Neural cell (in vitro differentiated cells): Measurements from ENCODE around the gene TAS2R46. TPM values are rescaled to one million over a fixed set of nuclear protein-coding genes. Genes with fewer than 3 reads are reported as not detected.
"Not testable (repeated sequence)": the region's sequence is repeated elsewhere in the genome, so short reads cannot be mapped to it uniquely, and the experiment has no call there.

ENCODE experiments used
- H2AFZ ChIP-seq: fragments of 200-600, 300-800 bp; sonication (generic), shearing (Covaris generic); 2 replicates; pipeline ENCODE4 v1.6.0; 2014; ENCODE audit warnings: low read depth, mild to moderate bottlenecking, antibody characterized with exemption, low read length, moderate library complexity
- H3F3A ChIP-seq: fragments of 200-600 bp; shearing (Covaris generic); 2 replicates; pipeline ENCODE4 v1.6.1; 2016; ENCODE audit warnings: mild to moderate bottlenecking, moderate library complexity, mixed read lengths, antibody characterized with exemption, low read length; ENCODE audit not compliant: insufficient read depth, poor library complexity, severe bottlenecking
- H3K27ac ChIP-seq: fragments of 200-600, 300-800 bp; sonication (generic), shearing (Covaris generic); 2 replicates; pipeline ENCODE4 v1.5.1; 2014; ENCODE audit warnings: mild to moderate bottlenecking, low read length, moderate library complexity
- H3K27me3 ChIP-seq: fragments of 300-800, 200-600 bp; sonication (generic), shearing (Covaris generic); 2 replicates; pipeline ENCODE4 v1.6.0; 2014; ENCODE audit warnings: mild to moderate bottlenecking, low read depth, low read length, moderate library complexity; ENCODE audit not compliant: insufficient read depth
- H3K36me3 ChIP-seq: fragments of 300-800, 200-600 bp; sonication (generic), shearing (Covaris generic); 2 replicates; pipeline ENCODE4 v1.5.1; 2014; ENCODE audit warnings: mild to moderate bottlenecking, antibody characterized with exemption, low read length, moderate library complexity; ENCODE audit not compliant: insufficient read depth
- H3K4me2 ChIP-seq: fragments of 300-800, 200-600 bp; sonication (generic), shearing (Covaris generic); 2 replicates; pipeline ENCODE4 v1.6.0; 2014; ENCODE audit warnings: mild to moderate bottlenecking, low read length
- H3K4me3 ChIP-seq: fragments of 300-800, 200-600 bp; sonication (generic), shearing (Covaris generic); 2 replicates; pipeline ENCODE4 v1.5.1; 2014; ENCODE audit warnings: mild to moderate bottlenecking, low read length, moderate library complexity
- H3K79me2 ChIP-seq: fragments of 200-600 bp; shearing (Covaris generic); replicated peaks from 2 replicates; pipeline ENCODE4 v1.6.0; 2014; ENCODE audit warnings: mild to moderate bottlenecking, low read length, moderate library complexity; ENCODE audit not compliant: insufficient read depth
- H3K9ac ChIP-seq: fragments of 300-800, 200-600 bp; sonication (generic), shearing (Covaris generic); 2 replicates; pipeline ENCODE4 v1.6.1; 2016; ENCODE audit warnings: mild to moderate bottlenecking, low read length, mixed read lengths
- H3K9me2 ChIP-seq: fragments of 200-600 bp; shearing (Covaris generic); 2 replicates; pipeline ENCODE4 v1.6.1; 2016; ENCODE audit warnings: mild to moderate bottlenecking, low read length, mixed read lengths; ENCODE audit not compliant: insufficient read depth
- H3K9me3 ChIP-seq: fragments of 200-600, 300-800 bp; sonication (generic), shearing (Covaris generic); 2 replicates; pipeline ENCODE4 v1.6.1; 2016; ENCODE audit warnings: mild to moderate bottlenecking, mixed run types, low read length, moderate library complexity, mixed read lengths
- H4K20me1 ChIP-seq: fragments of 200-600 bp; shearing (Covaris generic); 2 replicates; pipeline ENCODE4 v1.6.1; 2016; ENCODE audit warnings: mild to moderate bottlenecking, mixed run types; ENCODE audit not compliant: insufficient read depth
- EP300 ChIP-seq: fragments of 450-650 bp; conservative IDR thresholded peaks from 2 replicates; pipeline ENCODE4 v1.6.1; 2014; ENCODE audit warnings: antibody characterized with exemption, mild to moderate bottlenecking, moderate library complexity; ENCODE audit not compliant: poor library complexity, severe bottlenecking
- EZH2 ChIP-seq: fragments of 200-600, 300-800 bp; shearing (Covaris generic), sonication (generic); IDR thresholded peaks from 2 replicates; pipeline ENCODE4 v1.6.1; 2014; ENCODE audit warnings: antibody characterized with exemption, low read length, borderline replicate concordance, mild to moderate bottlenecking; ENCODE audit not compliant: insufficient read depth, poor library complexity, severe bottlenecking
- MXI1 ChIP-seq: fragments of 450-650 bp; conservative IDR thresholded peaks from 2 replicates; pipeline ENCODE4 v1.6.1; 2014; ENCODE audit warnings: antibody characterized with exemption, mild to moderate bottlenecking; ENCODE audit not compliant: poor library complexity, severe bottlenecking
- POLR2AphosphoS5 ChIP-seq: IDR thresholded peaks from 2 replicates; pipeline ENCODE4 v1.6.1; 2012
- RAD21 ChIP-seq: fragments of 450-650 bp; conservative IDR thresholded peaks from 2 replicates; pipeline ENCODE4 v1.6.1; 2014; ENCODE audit warnings: antibody characterized with exemption, mild to moderate bottlenecking, moderate library complexity
- SMC3 ChIP-seq: fragments of 450-650 bp; conservative IDR thresholded peaks from 2 replicates; pipeline ENCODE4 v1.6.1; 2014; ENCODE audit warnings: antibody characterized with exemption, mild to moderate bottlenecking, moderate library complexity; ENCODE audit not compliant: poor library complexity
- TAF1 ChIP-seq: IDR thresholded peaks from 2 replicates; pipeline ENCODE4 v1.6.1; 2012; ENCODE audit warnings: low read depth
- polyA plus RNA-seq: library from polyadenylated mRNA; depleted of rRNA; stranded (reverse); fragments of >200 nt; gene quantifications from 2 replicates; pipeline ENCODE4 v1.2.3, GENCODE V29; 2014
- TF ChIP-seq, protein P1 (sequence below): IDR thresholded peaks from 2 replicates; pipeline ENCODE4 v1.6.1; 2012; ENCODE audit warnings: borderline replicate concordance
- TF ChIP-seq, protein P2 (sequence below): fragments of 450-650 bp; IDR thresholded peaks from 2 replicates; pipeline ENCODE4 v1.5.1; 2014; ENCODE audit warnings: antibody characterized with exemption, mild to moderate bottlenecking, moderate library complexity; ENCODE audit not compliant: poor library complexity, severe bottlenecking

TAS2R46 gene
- polyA plus RNA-seq, 1 donor from 2014 or later: not detected

DNA sequence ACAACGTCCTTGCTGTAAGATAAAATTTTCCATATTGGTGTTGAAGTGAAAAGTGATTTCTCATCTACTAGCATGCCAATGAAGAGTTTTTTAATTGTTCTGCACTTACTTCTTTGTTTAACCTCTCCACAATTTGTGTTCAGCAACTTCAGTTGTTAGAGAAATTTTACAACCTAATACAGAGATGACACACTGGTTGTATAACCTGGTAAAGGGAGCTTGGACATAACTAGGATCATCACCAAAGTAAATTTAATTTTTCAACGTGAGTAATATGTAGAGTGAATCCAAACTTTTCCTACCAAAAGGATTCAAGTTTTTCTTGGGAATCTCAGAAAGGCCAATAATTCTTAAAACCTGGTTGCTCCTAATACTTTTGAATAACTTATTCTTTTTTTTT, 43.5 kb upstream of the TAS2R46 start:
- H3K4me2 ChIP-seq: no peak overlapping the region
- H3K79me2 ChIP-seq: peaks cover 10% of the 10 kb centered on the region
- no peaks in the 10 kb centered on the region for H3K27me3 ChIP-seq
- no peaks in the 10 kb centered on the region for H3K9me2 ChIP-seq
- H3K9me3 ChIP-seq: peaks cover 4% of the 10 kb centered on the region
- no peak for TF ChIP-seq TAF1
- no peak for TF ChIP-seq SMC3
- H2AFZ ChIP-seq: no peak overlapping the region
- H3K36me3 ChIP-seq: peaks cover 4% of the 10 kb centered on the region
- H3K4me3 ChIP-seq: no peak overlapping the region
- no peaks in the 10 kb centered on the region for H3F3A ChIP-seq
- H3K9ac ChIP-seq: no peak overlapping the region
- no peak overlapping the region for H3K27ac ChIP-seq
- H4K20me1 ChIP-seq: no peaks in the 10 kb centered on the region

DNA sequence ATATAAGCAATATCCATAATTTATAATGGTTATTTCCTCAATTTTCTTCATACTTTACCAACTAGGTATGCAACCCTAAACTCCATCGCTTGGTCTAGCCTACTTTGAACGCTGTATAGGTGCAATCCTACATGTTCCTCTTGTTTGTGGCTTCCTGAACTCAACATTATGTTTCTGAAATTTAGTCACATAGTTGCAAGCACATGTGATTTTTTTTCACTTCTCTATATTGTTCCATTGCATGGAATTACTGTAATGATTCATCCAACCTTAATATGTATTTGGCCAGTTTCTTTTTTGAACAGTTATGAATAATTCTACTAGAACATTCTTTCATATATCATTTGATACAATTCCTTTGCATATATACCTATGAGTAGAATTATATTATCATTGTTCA, 32.8 kb upstream of the TAS2R46 start:
- not testable (repeated sequence) for H2AFZ ChIP-seq, H3K4me3 ChIP-seq, H3K4me2 ChIP-seq, H4K20me1 ChIP-seq, H3K36me3 ChIP-seq, H3K9ac ChIP-seq, H3K9me3 ChIP-seq, H3K79me2 ChIP-seq, H3K9me2 ChIP-seq, H3F3A ChIP-seq, H3K27ac ChIP-seq, H3K27me3 ChIP-seq

DNA sequence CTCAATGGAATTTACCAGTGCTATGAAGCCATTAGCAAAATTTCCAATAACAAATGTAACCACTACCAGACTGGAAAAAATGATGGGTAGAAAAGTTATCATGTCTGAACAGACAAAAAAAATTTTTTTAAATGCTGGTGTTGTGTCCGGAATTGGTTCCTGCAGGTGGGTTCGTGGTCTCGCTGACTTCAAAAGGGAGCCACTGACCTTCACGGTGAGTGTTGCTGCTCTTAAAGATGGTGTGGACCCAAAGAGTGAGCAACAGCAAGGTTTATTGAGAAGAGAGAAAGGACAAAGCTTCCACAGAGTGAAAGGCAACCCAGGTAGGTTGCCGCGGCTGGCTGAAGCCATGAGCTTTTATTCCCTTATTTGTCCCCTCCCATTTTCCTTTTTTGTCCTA, 30.0 kb upstream of the TAS2R46 start, which contains the start of gene TAS2R43:
Gene TAS2R43, minus strand, starts transcription at position 186 of the 400 bp plus-strand sequence. Its CDS starts 84 bp downstream, at position 102.
- H3K9ac ChIP-seq: no peak within 1 kb of the TSS
- no peaks in the 10 kb centered on the region for H3F3A ChIP-seq
- no peaks in the 10 kb centered on the region for H3K27me3 ChIP-seq
- no peak within 1 kb of the TSS for H3K4me2 ChIP-seq
- H3K4me3 ChIP-seq: no peak within 1 kb of the TSS
- no peaks in the 10 kb centered on the region for H3K79me2 ChIP-seq
- H3K9me3 ChIP-seq: no peaks in the 10 kb centered on the region
- no peak within 1 kb of the TSS for H2AFZ ChIP-seq
- no peaks in the 10 kb centered on the region for H3K9me2 ChIP-seq
- H4K20me1 ChIP-seq: no peaks in the 10 kb centered on the region
- no peaks in the 10 kb centered on the region for H3K36me3 ChIP-seq
- no peak within 1 kb of the TSS for H3K27ac ChIP-seq
- no peak for TF ChIP-seq MXI1
- no peak for TF ChIP-seq EZH2
- no peak for TF ChIP-seq SMC3
- TF ChIP-seq RAD21: no peak
- TF ChIP-seq, protein P1, sequence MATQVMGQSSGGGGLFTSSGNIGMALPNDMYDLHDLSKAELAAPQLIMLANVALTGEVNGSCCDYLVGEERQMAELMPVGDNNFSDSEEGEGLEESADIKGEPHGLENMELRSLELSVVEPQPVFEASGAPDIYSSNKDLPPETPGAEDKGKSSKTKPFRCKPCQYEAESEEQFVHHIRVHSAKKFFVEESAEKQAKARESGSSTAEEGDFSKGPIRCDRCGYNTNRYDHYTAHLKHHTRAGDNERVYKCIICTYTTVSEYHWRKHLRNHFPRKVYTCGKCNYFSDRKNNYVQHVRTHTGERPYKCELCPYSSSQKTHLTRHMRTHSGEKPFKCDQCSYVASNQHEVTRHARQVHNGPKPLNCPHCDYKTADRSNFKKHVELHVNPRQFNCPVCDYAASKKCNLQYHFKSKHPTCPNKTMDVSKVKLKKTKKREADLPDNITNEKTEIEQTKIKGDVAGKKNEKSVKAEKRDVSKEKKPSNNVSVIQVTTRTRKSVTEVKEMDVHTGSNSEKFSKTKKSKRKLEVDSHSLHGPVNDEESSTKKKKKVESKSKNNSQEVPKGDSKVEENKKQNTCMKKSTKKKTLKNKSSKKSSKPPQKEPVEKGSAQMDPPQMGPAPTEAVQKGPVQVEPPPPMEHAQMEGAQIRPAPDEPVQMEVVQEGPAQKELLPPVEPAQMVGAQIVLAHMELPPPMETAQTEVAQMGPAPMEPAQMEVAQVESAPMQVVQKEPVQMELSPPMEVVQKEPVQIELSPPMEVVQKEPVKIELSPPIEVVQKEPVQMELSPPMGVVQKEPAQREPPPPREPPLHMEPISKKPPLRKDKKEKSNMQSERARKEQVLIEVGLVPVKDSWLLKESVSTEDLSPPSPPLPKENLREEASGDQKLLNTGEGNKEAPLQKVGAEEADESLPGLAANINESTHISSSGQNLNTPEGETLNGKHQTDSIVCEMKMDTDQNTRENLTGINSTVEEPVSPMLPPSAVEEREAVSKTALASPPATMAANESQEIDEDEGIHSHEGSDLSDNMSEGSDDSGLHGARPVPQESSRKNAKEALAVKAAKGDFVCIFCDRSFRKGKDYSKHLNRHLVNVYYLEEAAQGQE: no peak
- TF ChIP-seq, protein P2, sequence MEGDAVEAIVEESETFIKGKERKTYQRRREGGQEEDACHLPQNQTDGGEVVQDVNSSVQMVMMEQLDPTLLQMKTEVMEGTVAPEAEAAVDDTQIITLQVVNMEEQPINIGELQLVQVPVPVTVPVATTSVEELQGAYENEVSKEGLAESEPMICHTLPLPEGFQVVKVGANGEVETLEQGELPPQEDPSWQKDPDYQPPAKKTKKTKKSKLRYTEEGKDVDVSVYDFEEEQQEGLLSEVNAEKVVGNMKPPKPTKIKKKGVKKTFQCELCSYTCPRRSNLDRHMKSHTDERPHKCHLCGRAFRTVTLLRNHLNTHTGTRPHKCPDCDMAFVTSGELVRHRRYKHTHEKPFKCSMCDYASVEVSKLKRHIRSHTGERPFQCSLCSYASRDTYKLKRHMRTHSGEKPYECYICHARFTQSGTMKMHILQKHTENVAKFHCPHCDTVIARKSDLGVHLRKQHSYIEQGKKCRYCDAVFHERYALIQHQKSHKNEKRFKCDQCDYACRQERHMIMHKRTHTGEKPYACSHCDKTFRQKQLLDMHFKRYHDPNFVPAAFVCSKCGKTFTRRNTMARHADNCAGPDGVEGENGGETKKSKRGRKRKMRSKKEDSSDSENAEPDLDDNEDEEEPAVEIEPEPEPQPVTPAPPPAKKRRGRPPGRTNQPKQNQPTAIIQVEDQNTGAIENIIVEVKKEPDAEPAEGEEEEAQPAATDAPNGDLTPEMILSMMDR: no peak
- no peak for TF ChIP-seq TAF1
- no peak for TF ChIP-seq POLR2AphosphoS5
- no peak for TF ChIP-seq EP300
